K562 (cell line): ENCODE results near the gene SLC10A2.

Experiments used
- CHD4 ChIP-seq: fragments of 200-600 bp; sonication (generic); IDR thresholded peaks from 3 replicates; pipeline ENCODE4 v1.6.1; 2012; ENCODE audit warnings: low read depth, mild to moderate bottlenecking, mixed read lengths, low read length, inconsistent platforms; ENCODE audit not compliant: insufficient read depth, insufficient replicate concordance, poor library complexity, severe bottlenecking
- IRF2 ChIP-seq: sonication (generic); formaldehyde crosslinking; IDR thresholded peaks from 2 replicates; pipeline ENCODE4 v1.8.1; 2022; ENCODE audit warnings: mild to moderate bottlenecking, missing genetic modification reagents
- REST ChIP-seq, 2 experiments: fragments of 450-650 bp; formaldehyde crosslinking in 1 of 2; IDR thresholded peaks; 2 replicates each; pipeline versions ENCODE4 v1.4.0 to v1.6.1; 2014 to 2020; ENCODE audit warnings: mild to moderate bottlenecking in 2 of 2, borderline replicate concordance in 1 of 2, low read depth in 1 of 2

GRCh38 chr13:103044056-103044455, 22.2 kb downstream of the SLC10A2 start:
- TF ChIP-seq IRF2, result no peak
- TF ChIP-seq CHD4, result no peak
- no peak for TF ChIP-seq REST (IDR thresholded peaks at IDR 0.05; ENCODE audit: borderline replicate concordance)
- no peak for TF ChIP-seq REST (CRISPR knock-in tag; IDR thresholded peaks at IDR 0.05; ENCODE audit: low read depth)
